ENCODE results near the gene HOXB6. TPM values are rescaled to one million over a fixed set of nuclear protein-coding genes. Genes with fewer than 3 reads are reported as not detected.

The HOXB6 gene
- total and polyA plus RNA-seq, 4 donors: 0.17 to 1.1 (median 0.46) TPM

GRCh38 chr17:48616717-48617470, 12.1 kb upstream of the HOXB6 start:
- H3K27me3 ChIP-seq (ENCODE audit: control insufficient read depth in 4 of 4, insufficient read depth in 4 of 4, low read length in 3 of 4): peaks cover 11 to 42% (median 32%) of the 10 kb centered on the region in 4 donors
- H3K4me3 ChIP-seq (ENCODE audit: low read depth in 1 of 3, low read length in 3 of 3): no peak overlapping the region
- peaks cover 0 to 18% (median 4%) of the 10 kb centered on the region in 4 donors for H3K4me1 ChIP-seq (ENCODE audit: control insufficient read depth in 4 of 4, insufficient read depth in 4 of 4, low read length in 3 of 4)
- no peak for TF ChIP-seq EGR1 (IDR thresholded peaks at IDR 0.05; ENCODE audit: low read depth in 2 of 2)
- TF ChIP-seq, protein P1, sequence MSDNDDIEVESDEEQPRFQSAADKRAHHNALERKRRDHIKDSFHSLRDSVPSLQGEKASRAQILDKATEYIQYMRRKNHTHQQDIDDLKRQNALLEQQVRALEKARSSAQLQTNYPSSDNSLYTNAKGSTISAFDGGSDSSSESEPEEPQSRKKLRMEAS (IDR thresholded peaks at IDR 0.05): no peak
- TF ChIP-seq FOXA1 (IDR thresholded peaks at IDR 0.05): no peak
- no peak for TF ChIP-seq SP1 (IDR thresholded peaks at IDR 0.05)
- TF ChIP-seq RAD21 (IDR thresholded peaks at IDR 0.05): no peak
- DNase-seq (ENCODE audit: low spot score): no peak
- H3K36me3 ChIP-seq (ENCODE audit: control insufficient read depth in 4 of 4, insufficient read depth in 3 of 4, low read depth in 1 of 4, low read length in 3 of 4): no peaks in the 10 kb centered on the region
- H3K9ac ChIP-seq (ENCODE audit: low read depth in 1 of 2, low read length in 2 of 2): no peak overlapping the region
- no peak overlapping the region for H3K27ac ChIP-seq (ENCODE audit: low read depth in 1 of 2, low read length in 2 of 2)
- no peaks in the 10 kb centered on the region for H3K9me3 ChIP-seq (ENCODE audit: control insufficient read depth in 4 of 4, low read length in 3 of 4)
- 14% methylated on average over 15 of the region's 15 CpGs for WGBS

- 21% methylated on average over 17 of the region's 17 CpGs for WGBS
- no peak overlapping the region for H3K27ac ChIP-seq (ENCODE audit: low read depth in 1 of 2, low read length in 2 of 2)
Measured at GRCh38 chr17:48615963-48616716, 11.4 kb upstream of the HOXB6 start.

More at GRCh38 chr17:48615963-48616716, 11.4 kb upstream of the HOXB6 start:
- Histone ChIP-seq H3K4me1 (ENCODE audit: control insufficient read depth in 4 of 4, insufficient read depth in 4 of 4, low read length in 3 of 4) (peaks cover 0 to 18% (median 4%) of the 10 kb centered on the region in 4 donors), H3K4me3 (ENCODE audit: low read depth in 1 of 3, low read length in 3 of 3) (no peak overlapping the region), H3K27me3 (ENCODE audit: control insufficient read depth in 4 of 4, insufficient read depth in 4 of 4, low read length in 3 of 4) (peaks cover 11 to 38% (median 30%) of the 10 kb centered on the region in 4 donors), H3K9ac (ENCODE audit: low read depth in 1 of 2, low read length in 2 of 2) (no peak overlapping the region), H3K36me3 (ENCODE audit: control insufficient read depth in 4 of 4, insufficient read depth in 3 of 4, low read depth in 1 of 4, low read length in 3 of 4) (no peaks in the 10 kb centered on the region), H3K9me3 (ENCODE audit: control insufficient read depth in 4 of 4, low read length in 3 of 4) (no peaks in the 10 kb centered on the region)
- no peak for DNase-seq (ENCODE audit: low spot score)
- no peak for TF ChIP-seq GABPA (IDR thresholded peaks at IDR 0.05 in 1 of 2, conservative IDR thresholded peaks at IDR 0.05 in 1 of 2)
- TF ChIP-seq, protein P1 (IDR thresholded peaks at IDR 0.05): no peak
- TF ChIP-seq JUND (IDR thresholded peaks at IDR 0.05): no peak
- TF ChIP-seq ZBTB33 (IDR thresholded peaks at IDR 0.05): no peak
- no peak for TF ChIP-seq HNF4A (conservative IDR thresholded peaks at IDR 0.05)
- TF ChIP-seq RXRA (IDR thresholded peaks at IDR 0.05): no peak
- no peak for TF ChIP-seq SP1 (IDR thresholded peaks at IDR 0.05)
- no peak for TF ChIP-seq EGR1 (IDR thresholded peaks at IDR 0.05; ENCODE audit: low read depth in 2 of 2)
- TF ChIP-seq REST (IDR thresholded peaks at IDR 0.05): no peak
- no peak for TF ChIP-seq CTCF (IDR thresholded peaks at IDR 0.05; ENCODE audit: low read depth, low read length, missing input control)
- TF ChIP-seq, protein P2, sequence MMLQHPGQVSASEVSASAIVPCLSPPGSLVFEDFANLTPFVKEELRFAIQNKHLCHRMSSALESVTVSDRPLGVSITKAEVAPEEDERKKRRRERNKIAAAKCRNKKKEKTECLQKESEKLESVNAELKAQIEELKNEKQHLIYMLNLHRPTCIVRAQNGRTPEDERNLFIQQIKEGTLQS (IDR thresholded peaks at IDR 0.05): no peak
- no peak for TF ChIP-seq TAF1 (conservative IDR thresholded peaks at IDR 0.05)
